ENCODE results near the gene C1R. TPM values are rescaled to one million over a fixed set of nuclear protein-coding genes. Genes with fewer than 3 reads are reported as not detected.
A peak's percentile ranks its signal among the peaks of the same experiment; 100 is the strongest.
"Not testable (repeated sequence)": the region's sequence is repeated elsewhere in the genome, so short reads cannot be mapped to it uniquely, and the experiment has no call there.

The C1R gene
- total RNA-seq, 1 experiment from 2014 or later: 1.1 TPM

DNA sequence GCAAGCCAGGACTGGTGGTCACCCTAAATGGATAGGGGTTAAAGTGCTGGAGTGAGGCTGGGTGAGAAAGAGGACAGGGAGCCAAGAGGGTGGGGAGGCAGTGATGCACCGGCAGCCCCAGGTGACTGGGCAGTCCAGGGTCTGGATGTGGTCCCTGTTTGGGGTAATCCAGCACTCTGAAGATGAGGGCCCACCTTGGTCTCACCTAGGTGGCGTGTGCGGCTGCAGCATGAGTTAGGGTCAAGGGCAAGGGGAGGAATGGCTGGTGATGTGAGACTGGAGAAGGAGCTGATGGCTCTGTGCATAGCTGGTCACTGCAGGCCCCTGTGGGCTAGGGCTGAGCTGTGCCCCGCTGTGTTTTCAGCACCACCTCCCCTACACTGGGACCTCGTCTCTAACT, 18.4 kb upstream of the C1R start:
- H3K36me3 ChIP-seq (replicated peaks; ENCODE audit: control insufficient read depth, insufficient read depth, low read length): no peaks in the 10 kb centered on the region
- DNase-seq: no peak
- no peak overlapping the region for H3K4me3 ChIP-seq (ENCODE audit: insufficient read depth, low read depth, low read length)
- H3K27me3 ChIP-seq (ENCODE audit: control insufficient read depth, insufficient read depth, low read length): no peaks in the 10 kb centered on the region; the same call in 1 of the 2 replicates

DNA sequence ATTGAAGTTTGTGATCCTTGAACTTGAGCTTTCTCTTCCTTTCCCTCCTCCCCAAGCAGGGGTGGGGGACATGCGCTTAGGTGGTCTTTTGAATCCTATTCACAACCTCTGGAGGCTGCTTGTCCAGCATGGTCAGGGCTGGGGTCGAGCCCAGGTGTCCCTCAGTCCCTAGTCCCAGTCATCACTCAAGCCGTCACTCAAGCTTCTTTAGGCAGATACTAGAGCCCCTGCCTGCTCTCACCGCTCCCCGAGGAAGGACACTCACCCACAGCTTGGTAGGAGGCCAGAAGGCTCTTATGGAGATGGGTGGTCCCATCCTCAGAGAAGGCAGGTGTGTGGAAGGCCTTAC, 17.3 kb upstream of the C1R start:
- Histone ChIP-seq H3K4me3 (ENCODE audit: insufficient read depth, low read depth, low read length) (no peak overlapping the region), H3K36me3 (replicated peaks; ENCODE audit: control insufficient read depth, insufficient read depth, low read length) (no peaks in the 10 kb centered on the region)

DNA sequence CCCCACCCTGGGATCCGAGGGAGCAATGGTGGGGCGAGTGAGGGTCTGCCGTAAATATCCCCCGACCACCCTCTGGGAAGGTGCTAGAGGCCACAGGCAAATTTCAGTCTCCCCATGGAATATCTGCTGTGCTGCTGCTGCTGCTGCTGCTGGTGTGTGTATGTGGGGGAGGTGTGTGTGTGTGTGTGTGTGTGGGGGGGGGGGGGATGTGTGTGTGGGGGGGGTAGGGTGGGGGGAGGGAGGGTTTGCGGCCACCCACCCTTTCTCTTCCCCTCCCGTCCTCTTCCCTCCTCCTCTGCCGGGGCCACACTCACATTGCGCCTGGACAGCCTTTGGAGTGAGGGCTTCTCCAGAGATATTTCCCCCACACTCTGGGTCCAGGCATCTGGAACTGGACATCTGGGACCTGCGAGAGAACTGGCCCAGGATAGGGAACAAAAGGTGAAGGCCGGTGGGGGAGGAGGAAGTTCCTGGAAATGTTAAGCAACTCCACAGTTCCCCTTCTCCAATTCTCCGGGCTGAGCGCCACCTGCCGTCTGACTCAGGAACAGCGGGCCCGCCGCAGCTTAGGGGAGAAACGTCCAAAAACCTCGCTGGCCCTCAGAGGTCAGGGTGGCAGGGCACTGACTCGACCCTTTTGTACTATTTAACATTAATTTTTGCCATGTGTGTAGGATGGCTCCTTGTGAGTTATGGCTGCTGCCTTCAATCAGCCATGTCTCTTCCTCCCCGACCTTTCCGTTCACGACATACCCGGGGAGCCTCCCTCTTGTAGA, 16.7 kb upstream of the C1R start, which contains the start of gene C1RL:
Gene C1RL (minus strand): TSS at position 419 of the 776 bp plus-strand sequence. CDS start 34 bp downstream, at position 385.
- H3K36me3 ChIP-seq (replicated peaks; ENCODE audit: control insufficient read depth, insufficient read depth, low read length): no peaks in the 10 kb centered on the region
- no peaks in the 10 kb centered on the region; the same call in 1 of the 2 replicates for H3K27me3 ChIP-seq (ENCODE audit: control insufficient read depth, insufficient read depth, low read length)
- peak within 1 kb of the TSS; percentile 64 for H3K4me3 ChIP-seq (ENCODE audit: insufficient read depth, low read depth, low read length)
- peak; percentile 89 for DNase-seq

More for the DNA sequence above, 17.3 kb upstream of the C1R start:
- no peak for DNase-seq
- H3K27me3 ChIP-seq (ENCODE audit: control insufficient read depth, insufficient read depth, low read length): no peaks in the 10 kb centered on the region; the same call in 1 of the 2 replicates

DNA sequence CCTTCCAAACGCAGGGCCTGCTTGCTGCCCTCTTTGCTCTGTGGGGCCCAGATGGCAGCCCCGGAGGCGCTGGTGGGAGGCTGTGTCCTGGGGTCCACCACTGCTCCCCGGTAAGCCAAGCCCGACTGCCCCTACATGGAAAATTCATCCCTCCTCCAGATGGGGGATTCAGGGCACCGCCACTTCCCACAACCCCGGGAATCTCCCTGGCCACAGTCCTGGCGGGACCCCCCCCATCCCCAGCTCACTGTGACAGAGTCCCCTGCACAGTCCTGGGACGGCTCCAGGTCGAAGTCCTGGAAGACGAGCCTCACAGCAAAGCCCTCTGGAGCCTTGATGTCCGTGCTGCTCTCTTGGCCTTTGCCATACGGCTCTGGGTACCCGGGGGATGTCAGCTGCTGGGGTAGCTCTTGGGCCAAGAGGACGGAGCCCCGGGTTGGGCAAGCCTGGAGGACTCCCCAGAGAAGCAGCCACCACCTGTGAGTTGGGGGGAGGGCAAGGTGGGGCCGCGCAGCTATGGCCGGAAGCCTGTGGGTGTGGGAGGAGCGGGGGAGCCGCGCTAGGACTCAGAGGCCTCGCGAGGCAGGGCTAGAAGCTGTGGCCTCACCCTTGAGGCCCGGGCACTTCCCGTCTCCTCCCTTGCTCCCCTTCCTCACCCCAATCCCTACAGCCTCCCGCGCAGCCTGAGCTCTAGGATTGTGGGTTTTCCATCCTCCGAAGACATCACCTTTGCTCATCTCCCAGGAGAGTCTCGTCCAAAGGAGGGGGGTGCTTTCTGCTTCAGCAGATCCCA, 16.0 kb upstream of the C1R start:
- no peaks in the 10 kb centered on the region for H3K36me3 ChIP-seq (replicated peaks; ENCODE audit: control insufficient read depth, insufficient read depth, low read length)
- H3K4me3 ChIP-seq (ENCODE audit: insufficient read depth, low read depth, low read length): peak overlapping the region; percentile 64
- no peaks in the 10 kb centered on the region; the same call in 1 of the 2 replicates for H3K27me3 ChIP-seq (ENCODE audit: control insufficient read depth, insufficient read depth, low read length)
- peak; percentile 90 for DNase-seq

DNA sequence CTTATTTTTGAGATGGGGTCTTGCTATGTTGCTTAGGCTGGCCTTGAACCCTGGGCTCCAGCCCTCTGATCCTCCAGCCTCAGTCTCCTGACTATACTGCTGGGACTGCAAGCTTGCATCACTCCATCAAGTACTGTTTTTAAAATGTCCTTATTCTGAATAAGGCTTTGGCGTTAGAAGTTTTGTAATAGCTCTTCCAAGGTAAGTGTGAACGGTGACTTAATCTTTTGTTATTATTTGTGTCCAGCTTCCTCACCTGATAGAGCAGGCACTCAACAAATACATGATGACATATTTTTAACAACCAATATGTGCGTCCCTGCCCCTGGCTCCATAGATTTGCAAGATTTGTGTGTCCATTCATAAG, 15.4 kb upstream of the C1R start:
- Histone ChIP-seq H3K27me3 (ENCODE audit: control insufficient read depth, insufficient read depth, low read length) (no peaks in the 10 kb centered on the region; the same call in 1 of the 2 replicates), H3K36me3 (replicated peaks; ENCODE audit: control insufficient read depth, insufficient read depth, low read length) (no peaks in the 10 kb centered on the region), H3K4me3 (ENCODE audit: insufficient read depth, low read depth, low read length) (peak overlapping the region; percentile 64; the same call in 1 of the 2 replicates)
- no peak for DNase-seq

DNA sequence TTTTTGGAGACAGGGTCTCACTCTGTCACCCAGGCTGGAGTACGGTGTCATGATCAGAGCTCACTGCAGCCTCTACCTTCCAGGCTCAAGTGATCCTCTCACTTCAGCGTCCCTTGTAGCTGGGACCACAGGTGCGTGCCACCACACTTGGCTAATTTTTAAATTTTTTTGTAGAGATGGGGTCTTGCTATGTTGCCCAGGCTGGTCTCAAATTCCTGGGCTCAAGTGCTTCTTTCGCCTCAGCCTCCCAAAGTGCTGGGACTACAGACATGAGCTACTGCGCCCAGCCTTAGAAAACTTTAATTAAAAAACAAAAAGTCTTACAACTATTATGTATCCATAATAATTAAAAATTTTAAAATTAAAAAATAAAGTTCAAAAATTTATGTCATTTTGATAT, 14.9 kb upstream of the C1R start:
- not testable (repeated sequence) for H3K27me3 ChIP-seq (ENCODE audit: control insufficient read depth, insufficient read depth, low read length); H3K4me3 ChIP-seq (ENCODE audit: insufficient read depth, low read depth, low read length); H3K36me3 ChIP-seq (replicated peaks; ENCODE audit: control insufficient read depth, insufficient read depth, low read length); DNase-seq

DNA sequence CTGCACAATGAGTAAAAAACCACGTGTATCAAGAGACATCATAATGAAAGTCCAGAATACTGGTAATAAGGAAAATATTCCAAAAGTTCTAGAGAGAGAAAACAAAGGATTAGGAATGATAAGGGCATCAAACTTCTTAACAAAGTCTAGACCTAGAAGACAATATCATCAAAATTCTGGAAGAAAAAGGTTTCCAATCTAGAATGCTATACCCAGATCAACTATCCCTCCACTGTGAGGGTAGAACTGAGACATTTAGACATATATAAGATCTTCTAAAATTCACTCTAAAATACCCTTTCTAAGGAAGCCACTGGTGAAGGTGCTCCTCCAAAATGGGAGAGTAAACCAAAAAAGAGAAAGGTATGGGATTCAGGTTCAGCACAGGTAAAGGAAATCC, 13.8 kb upstream of the C1R start:
- Histone ChIP-seq H3K27me3 (ENCODE audit: control insufficient read depth, insufficient read depth, low read length) (no peaks in the 10 kb centered on the region; the same call in 1 of the 2 replicates), H3K4me3 (ENCODE audit: insufficient read depth, low read depth, low read length) (no peak overlapping the region), H3K36me3 (replicated peaks; ENCODE audit: control insufficient read depth, insufficient read depth, low read length) (peaks cover 1% of the 10 kb centered on the region; the same call in 1 of the 2 replicates)
- no peak for DNase-seq

DNA sequence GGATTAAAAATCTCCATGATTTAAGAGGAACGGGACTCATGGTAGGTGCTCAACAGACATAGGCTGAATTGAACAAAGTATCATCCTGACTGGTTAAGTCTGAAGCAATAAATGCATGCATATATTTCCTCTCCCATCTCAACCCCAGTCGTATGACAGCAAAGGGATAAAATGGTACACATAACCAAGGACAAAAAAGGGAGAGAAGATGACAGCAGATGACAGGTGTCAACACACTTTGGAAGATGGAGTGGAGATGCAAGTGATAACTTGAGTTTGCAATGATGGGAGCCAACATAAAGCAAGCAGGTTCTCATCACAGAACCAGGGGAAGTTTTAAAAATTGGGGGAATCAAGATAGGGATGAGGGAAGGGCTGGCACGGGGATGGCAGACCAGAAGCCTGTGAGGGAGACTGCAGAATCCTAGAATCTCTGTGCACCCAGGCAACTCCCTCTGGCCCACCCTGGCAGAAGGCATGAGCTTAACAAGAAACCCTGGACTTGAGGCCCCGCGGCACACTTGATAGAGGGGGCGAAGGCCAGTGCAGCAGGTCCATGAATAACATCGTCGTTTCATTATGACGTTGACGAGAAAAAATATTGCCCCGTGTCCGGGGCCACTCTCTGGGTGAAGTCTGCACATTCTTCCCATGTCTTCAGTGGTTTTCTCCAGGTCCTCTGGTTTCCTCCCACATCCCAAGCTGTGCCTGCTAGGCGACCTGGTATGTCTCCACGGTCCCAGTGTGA, 11.8 kb upstream of the C1R start:
- no peak for DNase-seq
- H3K27me3 ChIP-seq (ENCODE audit: control insufficient read depth, insufficient read depth, low read length): no peaks in the 10 kb centered on the region; the same call in 1 of the 2 replicates
- H3K36me3 ChIP-seq (replicated peaks; ENCODE audit: control insufficient read depth, insufficient read depth, low read length): peaks cover 1% of the 10 kb centered on the region
- H3K4me3 ChIP-seq (ENCODE audit: insufficient read depth, low read depth, low read length): no peak overlapping the region

DNA sequence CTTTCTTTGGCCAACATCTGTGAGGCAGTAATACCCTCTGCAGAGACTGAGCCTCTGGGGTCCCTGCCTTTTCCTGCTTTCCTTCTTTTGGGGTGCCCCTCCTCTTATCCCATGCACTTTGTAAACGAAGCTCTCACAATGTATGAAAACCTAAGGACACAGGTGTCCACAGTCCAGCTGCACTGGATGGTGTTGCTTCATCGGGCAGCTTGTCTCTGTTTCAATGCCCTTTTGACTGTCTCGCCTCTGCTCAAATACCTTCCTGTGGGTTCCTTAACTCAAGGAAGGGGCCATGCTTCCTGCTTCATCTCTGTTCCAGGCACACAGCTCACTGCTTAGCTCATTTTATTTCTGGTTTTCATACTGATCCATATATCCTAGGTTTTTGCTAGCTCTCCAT, 10.3 kb upstream of the C1R start:
- Histone ChIP-seq H3K36me3 (replicated peaks; ENCODE audit: control insufficient read depth, insufficient read depth, low read length) (peaks cover 1% of the 10 kb centered on the region), H3K27me3 (ENCODE audit: control insufficient read depth, insufficient read depth, low read length) (no peaks in the 10 kb centered on the region), H3K4me3 (ENCODE audit: insufficient read depth, low read depth, low read length) (no peak overlapping the region)
- DNase-seq: no peak

DNA sequence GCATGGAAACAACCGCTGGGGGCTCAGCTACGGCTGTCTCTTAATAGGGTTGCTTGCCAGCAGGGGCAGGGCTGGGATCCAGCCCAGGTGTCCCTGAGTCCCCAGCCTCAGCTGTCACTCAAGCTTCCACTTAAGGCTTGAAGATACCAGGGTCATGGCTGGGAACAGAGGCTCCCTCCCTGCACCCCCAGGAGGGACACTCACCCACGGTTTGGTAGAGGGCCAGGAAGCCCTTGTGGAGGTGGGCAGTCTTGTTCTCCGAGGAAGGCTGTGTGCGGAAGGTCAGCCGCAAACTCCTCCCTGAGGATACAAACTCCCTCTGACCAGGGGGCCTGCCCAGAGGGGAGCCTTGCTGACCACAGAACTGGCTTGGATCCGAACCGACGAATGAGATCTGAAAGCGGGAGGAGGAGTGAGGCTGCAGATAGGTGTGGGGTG, 9.5 kb upstream of the C1R start:
- no peak for DNase-seq
- Histone ChIP-seq H3K4me3 (ENCODE audit: insufficient read depth, low read depth, low read length) (no peak overlapping the region), H3K27me3 (ENCODE audit: control insufficient read depth, insufficient read depth, low read length) (no peaks in the 10 kb centered on the region), H3K36me3 (replicated peaks; ENCODE audit: control insufficient read depth, insufficient read depth, low read length) (peaks cover 1% of the 10 kb centered on the region)

DNA sequence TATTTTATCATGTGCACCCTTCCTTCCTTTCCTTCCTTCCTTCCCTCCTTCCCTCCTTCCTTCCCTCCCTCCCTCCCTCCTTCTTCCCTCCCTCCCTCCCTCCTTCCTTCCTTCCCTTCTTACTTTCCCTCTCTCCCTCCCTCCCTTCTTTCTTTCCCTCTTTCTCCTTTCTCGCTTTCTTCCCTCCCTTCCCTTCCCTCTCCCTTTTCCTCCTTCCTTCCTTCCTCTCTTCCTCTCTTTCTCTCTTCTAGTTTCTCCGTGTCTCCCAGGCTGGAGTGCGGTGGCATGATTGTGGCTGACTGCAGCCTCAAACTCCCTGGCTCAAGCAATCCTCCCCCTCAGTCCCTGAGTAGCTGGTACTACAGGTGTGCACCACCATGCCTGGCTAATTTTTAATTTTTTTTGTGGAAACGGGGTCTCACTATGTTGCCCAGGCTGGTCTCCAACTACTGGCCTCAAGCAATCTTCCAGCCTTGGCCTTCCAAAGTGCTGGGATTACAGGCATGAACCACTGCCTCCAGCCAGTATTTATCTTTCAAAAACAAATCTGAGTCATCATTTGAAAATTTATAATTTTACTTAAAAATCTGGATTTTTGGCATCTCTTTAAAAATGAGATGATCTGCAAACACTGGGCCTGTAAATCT, 8.9 kb upstream of the C1R start:
- Histone ChIP-seq H3K27me3 (ENCODE audit: control insufficient read depth, insufficient read depth, low read length) (no peaks in the 10 kb centered on the region), H3K36me3 (replicated peaks; ENCODE audit: control insufficient read depth, insufficient read depth, low read length) (peaks cover 1% of the 10 kb centered on the region), H3K4me3 (ENCODE audit: insufficient read depth, low read depth, low read length) (no peak overlapping the region)
- DNase-seq: no peak

DNA sequence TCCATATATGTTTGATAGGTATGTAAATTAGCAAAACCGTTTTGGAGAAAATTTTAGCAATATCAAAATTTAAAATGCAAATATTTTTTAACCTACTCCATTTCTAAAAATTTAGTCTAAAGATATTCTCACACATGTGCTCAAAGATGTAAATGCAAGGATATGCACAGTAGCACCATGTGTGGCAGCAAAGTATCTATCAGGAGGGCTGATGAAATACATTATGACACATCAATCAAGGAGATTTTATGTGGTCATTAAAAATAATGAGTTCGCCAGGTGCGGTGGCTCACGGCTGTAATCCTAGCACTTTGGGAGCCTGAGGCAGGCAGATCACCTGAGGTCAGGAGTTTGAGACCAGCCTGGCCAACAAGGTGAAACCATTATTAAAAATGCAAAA, 8.0 kb upstream of the C1R start:
- Histone ChIP-seq H3K36me3 (replicated peaks; ENCODE audit: control insufficient read depth, insufficient read depth, low read length) (peaks cover 1% of the 10 kb centered on the region), H3K4me3 (ENCODE audit: insufficient read depth, low read depth, low read length) (no peak overlapping the region), H3K27me3 (ENCODE audit: control insufficient read depth, insufficient read depth, low read length) (no peaks in the 10 kb centered on the region)
- DNase-seq: no peak

DNA sequence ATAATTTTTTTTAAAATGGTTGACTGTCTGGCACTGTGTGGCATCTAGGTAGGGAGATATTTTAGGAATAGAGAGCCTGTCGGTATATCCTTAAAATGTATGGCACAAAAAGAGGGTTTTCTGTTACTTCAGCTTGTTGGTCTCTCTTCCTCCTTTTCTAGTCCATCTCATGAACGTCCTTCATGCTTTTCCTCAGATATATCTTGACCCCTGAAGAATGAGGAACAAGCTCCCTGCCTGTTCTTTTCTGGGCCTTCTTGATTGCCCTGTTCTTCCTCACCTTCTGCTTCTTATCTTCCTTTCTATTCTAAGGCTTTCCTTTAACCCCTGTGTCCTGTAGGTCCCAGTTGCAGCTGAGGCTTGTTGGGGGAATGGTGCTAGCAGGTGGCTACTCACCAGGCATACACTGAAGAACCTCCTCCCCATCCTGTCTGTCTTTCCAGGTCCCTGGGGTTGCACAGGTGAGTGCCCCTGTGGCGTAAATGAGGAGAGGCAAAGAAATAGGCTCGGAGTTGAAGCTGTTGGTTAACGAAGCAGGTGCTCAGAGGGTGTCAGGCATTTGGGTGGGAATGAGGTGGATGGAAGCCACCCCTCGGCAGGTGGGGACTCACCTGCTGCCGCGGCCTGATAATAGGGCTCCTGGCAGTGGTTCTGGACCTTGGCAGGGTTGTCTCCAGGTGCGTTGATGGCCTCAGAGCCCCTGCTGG, 7.2 kb upstream of the C1R start:
- DNase-seq: no peak
- Histone ChIP-seq H3K36me3 (replicated peaks; ENCODE audit: control insufficient read depth, insufficient read depth, low read length) (peaks cover 1% of the 10 kb centered on the region), H3K27me3 (ENCODE audit: control insufficient read depth, insufficient read depth, low read length) (no peaks in the 10 kb centered on the region)

More for the DNA sequence above, 7.2 kb upstream of the C1R start:
- H3K4me3 ChIP-seq (ENCODE audit: insufficient read depth, low read depth, low read length): no peak overlapping the region

Measured in H7 (cell line).